COLO668 (cell line): ENCODE results near the gene HMX3.
"Not testable (repeated sequence)": the region's sequence is repeated elsewhere in the genome, so short reads cannot be mapped to it uniquely, and the experiment has no call there.

Experiments
- DNase-seq: peaks from one replicate; lab custom pipeline; 2025; ENCODE audit not compliant: unreplicated experiment; lab: John Stamatoyannopoulos, UW

Gene HMX3

DNA sequence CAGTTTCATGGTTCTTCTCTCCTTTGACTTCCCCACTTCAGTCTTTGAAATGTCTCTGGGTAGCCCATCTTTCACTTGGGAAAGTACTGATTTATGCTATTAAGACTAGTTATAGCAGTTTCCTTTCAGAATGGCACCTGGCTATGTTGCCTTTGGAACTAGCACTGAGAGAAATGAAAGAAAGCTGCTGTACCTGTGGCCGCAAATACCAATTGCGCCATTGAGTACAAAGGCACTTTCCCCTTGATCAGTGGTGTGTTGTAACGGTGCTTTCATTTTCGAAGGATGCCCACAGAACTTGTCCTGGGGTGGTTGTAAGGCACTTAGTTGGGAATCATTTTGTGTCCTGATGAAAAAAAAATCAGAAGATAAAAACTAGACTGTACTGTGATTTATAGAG, 35.2 kb downstream of the HMX3 start:
- DNase-seq: no peak

DNA sequence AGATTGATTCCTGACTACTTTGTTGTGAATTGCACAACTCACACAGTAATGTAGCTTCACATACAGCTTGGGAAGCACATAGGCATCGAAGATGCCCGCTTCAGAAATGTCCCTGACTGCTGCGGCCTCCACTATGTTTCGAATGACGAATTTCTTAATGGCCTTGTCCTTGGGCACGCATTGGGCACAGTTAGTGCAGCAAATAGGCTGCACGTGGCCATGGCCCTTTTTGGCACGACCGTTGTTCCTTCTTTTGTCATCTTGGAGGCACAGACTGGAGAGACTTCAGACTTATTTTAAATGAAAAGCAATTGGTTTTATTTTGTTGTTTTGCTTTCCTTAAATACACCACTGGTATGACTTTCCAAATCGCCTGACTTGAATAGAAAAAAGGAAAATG, 35.8 kb downstream of the HMX3 start:
- DNase-seq: not testable (repeated sequence)

DNA sequence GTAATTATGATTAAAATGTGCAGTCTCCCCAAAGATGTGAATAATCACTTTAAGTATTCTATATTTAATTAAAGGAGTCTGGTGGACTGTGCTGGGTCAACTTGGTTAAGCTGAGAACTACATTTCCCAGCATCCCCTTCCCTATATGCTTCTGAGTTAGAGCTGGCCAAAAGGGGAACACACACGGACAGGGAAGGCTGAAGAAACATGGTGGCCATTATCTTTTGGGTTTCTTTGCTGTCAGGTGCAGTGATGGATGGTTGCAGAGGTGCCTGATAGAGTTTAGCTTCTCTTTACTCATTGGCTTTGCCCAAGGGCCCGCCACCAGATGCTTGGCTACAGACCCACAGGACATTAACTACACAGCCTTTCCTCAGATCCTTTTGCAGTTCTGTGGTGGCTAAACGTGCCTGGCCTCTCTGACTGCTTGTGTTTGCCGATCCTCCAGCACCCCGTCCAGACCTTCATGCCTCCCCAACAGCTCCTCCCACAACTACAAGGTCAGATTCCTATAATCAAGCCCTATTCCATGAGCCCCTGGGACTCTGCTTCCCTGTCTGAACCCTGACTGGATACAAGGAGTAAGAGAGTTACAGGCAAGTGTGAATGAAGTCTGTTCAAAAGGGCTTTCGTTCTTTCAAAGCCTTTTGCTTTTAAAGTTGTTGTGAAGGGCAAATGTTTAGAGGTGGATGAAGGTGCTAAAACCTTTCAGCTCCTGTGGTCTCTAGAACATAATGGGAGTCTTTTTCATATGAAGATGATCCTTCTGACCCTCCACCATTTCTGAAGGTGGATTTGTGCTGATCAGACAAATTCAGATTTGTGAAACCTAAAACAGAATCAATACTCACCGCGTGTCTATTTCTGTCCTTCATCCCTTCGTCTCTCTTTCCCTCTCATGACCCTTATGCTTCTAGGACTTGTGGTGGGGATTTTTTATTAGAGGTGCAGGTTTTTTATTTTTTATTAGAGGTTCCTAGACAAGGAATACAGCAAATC, 39.9 kb downstream of the HMX3 start:
- DNase-seq: no peak

DNA sequence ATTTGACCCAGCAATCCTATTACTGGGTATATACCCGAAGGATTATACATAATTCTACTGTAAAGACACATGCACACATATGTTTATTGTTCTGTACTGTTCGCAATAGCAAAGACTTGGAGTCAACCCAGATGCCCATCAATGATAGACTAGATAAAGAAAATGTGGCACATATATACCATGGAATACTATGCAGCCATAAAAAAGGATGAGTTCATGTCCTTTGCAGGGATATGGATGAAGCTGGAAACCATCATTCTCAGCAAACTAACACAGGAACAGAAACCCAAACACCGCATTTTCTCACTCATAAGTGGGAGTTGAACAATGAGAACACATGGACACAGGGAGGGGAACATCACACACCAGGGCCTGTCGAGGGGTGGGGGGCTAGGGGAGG, 42.6 kb downstream of the HMX3 start:
- not testable (repeated sequence) for DNase-seq

DNA sequence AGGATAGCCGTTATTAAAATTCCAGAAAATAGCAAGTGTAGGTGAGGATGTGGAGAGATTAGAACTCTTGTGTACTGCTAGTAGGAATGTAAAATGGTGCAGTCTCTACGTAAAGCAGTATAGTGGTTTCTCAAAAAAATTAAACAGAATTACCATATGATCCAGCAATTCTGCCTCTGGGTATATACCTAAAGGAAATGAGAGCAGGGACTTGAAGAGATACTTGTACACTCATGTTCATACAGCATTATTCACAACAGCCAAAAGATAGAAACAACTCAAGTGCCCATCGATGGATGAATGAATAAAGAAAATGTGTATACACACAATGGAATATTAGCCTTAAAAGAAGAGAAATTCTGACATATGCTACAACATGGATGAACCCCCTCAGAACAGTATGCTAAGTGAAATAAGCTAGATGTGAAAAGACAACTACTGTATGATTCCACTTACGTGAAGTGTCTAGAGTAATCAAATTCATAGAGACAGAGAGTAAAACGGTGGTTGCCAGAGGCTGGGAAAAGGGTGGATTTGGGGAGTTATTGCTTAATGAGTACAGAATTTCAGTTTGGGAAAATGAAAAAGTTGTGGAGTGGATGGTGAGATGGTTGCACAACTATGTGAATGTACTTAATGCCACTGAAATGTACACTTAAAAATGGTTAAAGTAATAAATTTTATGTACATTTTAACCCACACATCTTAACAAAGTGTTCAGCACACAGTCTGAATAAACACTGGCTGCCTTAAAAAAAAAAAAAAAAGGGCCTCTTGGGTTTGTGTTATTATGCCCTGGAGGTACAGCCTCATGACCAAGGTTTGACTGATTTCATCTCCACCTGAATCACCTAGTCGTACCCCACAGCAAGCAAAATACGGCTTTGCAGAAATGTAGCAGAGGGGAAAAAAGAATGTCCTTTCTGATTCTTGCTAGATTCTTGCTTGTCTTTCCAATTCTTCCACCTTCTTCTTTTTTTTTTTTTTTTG, 44.6 kb downstream of the HMX3 start:
- no peak for DNase-seq

DNA sequence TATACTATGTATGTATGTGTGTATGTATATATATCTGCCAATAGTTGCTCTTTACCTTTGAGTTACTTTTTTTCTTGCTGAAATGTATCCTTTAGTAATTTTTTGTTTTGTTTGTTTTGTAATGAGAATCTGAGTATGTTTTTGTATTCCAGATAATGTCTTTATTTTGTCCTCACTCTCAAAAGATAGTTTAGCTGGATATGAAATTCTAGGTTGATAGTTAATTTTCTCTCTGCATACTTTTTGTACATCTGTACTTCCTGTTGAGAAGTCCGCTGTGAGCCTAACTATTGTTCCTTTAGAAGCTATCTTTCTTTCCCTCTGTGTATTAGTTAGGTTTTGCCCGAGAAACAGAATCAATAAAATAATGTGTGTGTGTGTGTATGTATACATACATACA, 48.0 kb downstream of the HMX3 start:
- DNase-seq: no peak

DNA sequence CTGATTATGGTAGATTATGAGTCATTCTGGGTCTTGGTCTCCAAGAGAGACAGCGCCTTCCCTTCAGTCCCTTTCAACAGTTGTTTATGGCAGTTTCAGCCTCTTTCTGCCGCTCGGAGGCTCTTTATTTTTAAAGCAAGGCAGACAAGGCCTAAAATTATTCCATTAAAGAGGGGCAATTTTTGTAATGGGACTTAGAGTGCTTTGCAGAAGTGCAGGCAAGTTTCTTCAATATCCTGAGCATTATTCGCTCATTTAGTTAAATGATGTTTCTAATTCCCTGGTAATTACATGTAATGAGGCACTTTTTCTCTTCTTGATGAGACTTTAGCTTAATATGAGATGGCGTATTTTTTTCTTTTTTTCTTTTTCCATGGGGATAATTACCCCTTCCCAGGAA, 52.0 kb downstream of the HMX3 start:
- no peak for DNase-seq
